Loucy (cell line): ENCODE data around the gene PAM.

Experiments used
- EZH2phosphoT487 ChIP-seq: fragments of 200-600 bp; IDR thresholded peaks from 2 replicates; pipeline ENCODE4 v1.6.1; 2018; ENCODE audit warnings: antibody characterized with exemption, mild to moderate bottlenecking, moderate library complexity, borderline replicate concordance
- TF ChIP-seq, protein P1 (sequence below): fragments of 200-600 bp; sonication (generic); conservative IDR thresholded peaks from 2 replicates; pipeline ENCODE4 v1.5.1; 2014; ENCODE audit warnings: mild to moderate bottlenecking, antibody characterized with exemption, low read length

DNA sequence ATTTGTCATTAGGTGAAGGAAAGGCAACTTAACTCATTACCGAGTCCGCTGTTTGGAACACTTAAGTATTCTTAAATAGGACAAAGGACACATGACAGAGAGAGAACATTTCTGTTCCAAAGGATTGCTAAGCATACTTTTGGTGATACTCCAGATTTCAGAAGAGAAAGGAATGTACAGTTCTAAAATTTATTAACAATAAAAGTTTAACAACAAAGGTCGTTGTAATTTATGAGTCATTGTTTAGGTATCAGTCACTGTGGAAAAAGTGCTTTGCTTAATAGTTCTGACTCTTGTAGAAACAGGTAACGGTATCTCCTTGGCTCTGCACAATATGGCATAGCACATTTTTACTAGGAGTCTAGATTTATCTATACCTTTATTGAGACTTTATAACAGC is 36.3 kb upstream of the PAM start:
- TF ChIP-seq, protein P1, sequence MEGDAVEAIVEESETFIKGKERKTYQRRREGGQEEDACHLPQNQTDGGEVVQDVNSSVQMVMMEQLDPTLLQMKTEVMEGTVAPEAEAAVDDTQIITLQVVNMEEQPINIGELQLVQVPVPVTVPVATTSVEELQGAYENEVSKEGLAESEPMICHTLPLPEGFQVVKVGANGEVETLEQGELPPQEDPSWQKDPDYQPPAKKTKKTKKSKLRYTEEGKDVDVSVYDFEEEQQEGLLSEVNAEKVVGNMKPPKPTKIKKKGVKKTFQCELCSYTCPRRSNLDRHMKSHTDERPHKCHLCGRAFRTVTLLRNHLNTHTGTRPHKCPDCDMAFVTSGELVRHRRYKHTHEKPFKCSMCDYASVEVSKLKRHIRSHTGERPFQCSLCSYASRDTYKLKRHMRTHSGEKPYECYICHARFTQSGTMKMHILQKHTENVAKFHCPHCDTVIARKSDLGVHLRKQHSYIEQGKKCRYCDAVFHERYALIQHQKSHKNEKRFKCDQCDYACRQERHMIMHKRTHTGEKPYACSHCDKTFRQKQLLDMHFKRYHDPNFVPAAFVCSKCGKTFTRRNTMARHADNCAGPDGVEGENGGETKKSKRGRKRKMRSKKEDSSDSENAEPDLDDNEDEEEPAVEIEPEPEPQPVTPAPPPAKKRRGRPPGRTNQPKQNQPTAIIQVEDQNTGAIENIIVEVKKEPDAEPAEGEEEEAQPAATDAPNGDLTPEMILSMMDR: no peak
- TF ChIP-seq EZH2phosphoT487: no peak
